GM19193 (cell line): Measurements from ENCODE around the gene FAS.
A peak's percentile ranks its signal among the peaks of the same experiment; 100 is the strongest.

ENCODE experiments used
- POLR2A ChIP-seq: IDR thresholded peaks from 4 replicates; pipeline ENCODE4 v1.6.1; 2011; ENCODE audit not compliant: insufficient read depth, insufficient read length; ENCODE audit errors: extremely low read depth

The FAS gene

DNA sequence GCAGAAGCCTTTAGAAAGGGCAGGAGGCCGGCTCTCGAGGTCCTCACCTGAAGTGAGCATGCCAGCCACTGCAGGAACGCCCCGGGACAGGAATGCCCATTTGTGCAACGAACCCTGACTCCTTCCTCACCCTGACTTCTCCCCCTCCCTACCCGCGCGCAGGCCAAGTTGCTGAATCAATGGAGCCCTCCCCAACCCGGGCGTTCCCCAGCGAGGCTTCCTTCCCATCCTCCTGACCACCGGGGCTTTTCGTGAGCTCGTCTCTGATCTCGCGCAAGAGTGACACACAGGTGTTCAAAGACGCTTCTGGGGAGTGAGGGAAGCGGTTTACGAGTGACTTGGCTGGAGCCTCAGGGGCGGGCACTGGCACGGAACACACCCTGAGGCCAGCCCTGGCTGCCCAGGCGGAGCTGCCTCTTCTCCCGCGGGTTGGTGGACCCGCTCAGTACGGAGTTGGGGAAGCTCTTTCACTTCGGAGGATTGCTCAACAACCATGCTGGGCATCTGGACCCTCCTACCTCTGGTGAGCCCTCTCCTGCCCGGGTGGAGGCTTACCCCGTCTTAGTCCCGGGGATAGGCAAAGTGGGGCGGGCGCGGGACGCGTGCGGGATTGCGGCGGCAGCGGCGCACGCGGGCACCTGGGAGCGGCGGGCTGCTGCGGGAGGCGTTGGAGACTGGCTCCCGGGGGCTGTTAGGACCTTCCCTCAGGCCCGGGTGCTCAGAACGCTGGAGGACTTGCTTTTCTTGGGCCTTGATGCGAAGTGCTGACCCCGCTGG is at the start of gene FAS:
FAS (plus strand) TSS at position 415 of the 777 bp plus-strand sequence; CDS start at position 494, 79 bp downstream.
- TF ChIP-seq POLR2A: peak; percentile 86

GRCh38 chr10:88941026-88941425 is 49.6 kb upstream of the FAS start:
- no peak for TF ChIP-seq POLR2A

- TF ChIP-seq POLR2A: no peak
Measured at GRCh38 chr10:88943778-88944177, 46.8 kb upstream of the FAS start.

GRCh38 chr10:88944813-88945212 is 45.8 kb upstream of the FAS start:
- TF ChIP-seq POLR2A: no peak

DNA sequence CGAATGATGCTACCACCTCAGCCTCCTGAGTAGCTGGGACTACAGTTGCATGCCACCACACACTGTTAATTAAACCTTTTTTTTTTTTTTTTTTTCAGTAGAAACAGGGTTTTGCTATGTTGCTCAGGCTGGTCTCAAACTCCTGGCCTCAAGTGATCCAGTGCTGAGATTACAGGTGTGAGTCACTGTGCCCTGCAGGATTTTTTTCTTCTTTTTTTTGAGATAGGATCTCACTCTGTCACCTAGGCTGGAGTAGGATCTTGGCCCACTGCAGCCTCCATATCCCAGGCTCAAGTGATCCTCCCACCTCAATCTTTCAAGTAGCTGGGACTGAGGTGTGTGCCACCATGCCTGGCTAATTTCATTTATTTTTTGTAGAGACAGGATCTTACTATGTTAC is 44.4 kb upstream of the FAS start:
- no peak for TF ChIP-seq POLR2A

DNA sequence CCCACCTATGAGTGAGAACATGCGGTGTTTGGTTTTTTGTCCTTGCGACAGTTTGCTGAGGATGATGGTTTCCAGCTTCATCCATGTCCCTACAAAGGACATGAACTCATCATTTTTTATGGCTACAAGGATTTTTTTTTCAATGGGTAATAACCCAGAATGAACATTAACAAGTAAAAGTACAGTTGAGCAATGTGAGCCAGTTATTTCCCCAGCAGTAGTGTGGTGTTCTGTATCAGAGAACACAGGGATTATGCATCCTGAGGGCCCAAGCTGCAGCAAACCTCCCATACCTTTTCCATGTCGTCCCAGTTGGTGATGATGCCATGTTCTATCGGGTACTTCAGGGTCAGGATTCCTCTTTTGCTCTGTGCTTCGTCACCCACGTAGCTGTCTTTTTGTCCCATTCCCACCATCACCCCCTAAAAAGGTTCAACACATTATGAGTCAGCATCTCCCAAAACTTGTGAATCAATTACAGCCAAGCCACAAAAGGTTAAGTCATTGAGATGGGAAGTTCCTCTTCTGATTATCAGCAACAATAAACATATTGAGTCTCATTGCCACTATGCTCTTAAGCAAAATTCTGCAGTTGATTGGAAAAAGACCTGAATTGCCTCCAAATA is 43.5 kb upstream of the FAS start:
- no peak for TF ChIP-seq POLR2A

- TF ChIP-seq POLR2A: no peak
Measured at GRCh38 chr10:88949051-88949450, 41.5 kb upstream of the FAS start.

DNA sequence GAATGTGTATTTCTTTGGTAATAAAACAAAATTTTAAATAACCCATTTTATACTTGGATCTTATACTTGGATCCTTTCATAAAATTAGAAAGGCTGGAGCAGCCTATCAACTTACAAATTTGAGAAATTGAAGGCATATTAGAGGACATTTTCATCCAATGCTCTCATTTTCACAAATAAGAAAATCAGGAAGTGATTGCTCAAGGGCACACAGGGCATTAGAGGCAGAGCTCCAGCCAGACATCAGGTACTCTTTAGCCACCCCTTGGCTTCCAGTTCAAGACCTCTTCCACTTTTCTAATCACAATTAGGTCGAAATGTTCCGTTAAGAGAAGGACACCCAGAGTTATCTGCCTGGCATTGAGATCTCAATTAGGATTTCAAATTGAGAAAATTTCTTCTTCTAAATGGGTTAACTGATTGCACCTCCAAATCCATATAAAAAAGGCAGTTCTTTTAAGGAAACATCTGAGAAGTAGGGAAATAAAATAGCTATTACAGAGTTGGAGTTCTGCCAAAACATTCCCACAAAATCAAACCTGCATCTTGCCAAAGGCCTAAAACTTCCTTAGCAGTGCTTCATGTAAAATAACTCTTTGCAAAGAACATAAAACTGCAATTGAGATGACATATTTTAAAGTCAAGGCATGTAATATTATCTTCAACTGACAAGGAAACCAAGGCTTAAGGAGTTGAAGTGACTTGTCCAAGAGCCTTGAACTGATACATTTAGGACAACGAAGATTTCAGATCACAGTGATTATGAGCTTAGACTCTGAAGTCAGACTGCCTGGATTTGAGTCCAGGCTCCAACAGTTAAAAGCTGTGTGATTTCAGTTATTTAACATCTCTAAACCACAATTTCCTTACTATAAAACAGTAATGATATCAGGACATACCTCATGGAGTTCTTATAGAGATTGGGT is 40.4 kb upstream of the FAS start:
- TF ChIP-seq POLR2A: no peak

- TF ChIP-seq POLR2A: no peak
Measured at GRCh38 chr10:88952647-88953111, 37.9 kb upstream of the FAS start, which contains the start of gene ACTA2. Gene ACTA2 (minus strand): TSS chr10:88952773. CDS start chr10:88948930, 3,843 bp downstream.

DNA sequence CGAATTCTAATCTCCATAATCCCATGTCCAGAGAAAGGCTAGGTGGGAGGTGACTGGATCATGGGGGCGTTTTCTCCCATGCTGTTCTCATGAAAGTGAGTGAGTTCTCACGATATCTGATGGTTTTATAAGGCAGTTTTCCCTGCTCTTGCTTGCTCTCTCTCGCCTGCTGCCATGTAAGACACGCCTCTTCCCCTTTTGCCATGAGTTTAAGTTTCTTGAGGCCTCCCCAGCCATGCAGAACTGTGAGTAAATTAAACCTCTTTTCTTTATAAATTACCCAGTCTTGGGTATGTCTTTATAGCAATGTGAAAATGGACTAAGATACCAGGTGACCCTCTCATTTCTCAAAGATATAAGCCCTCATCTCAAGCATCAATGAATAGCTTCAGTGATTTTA is 36.9 kb upstream of the FAS start:
- no peak for TF ChIP-seq POLR2A

GRCh38 chr10:88954458-88955083 is 36.0 kb upstream of the FAS start:
- no peak for TF ChIP-seq POLR2A

DNA sequence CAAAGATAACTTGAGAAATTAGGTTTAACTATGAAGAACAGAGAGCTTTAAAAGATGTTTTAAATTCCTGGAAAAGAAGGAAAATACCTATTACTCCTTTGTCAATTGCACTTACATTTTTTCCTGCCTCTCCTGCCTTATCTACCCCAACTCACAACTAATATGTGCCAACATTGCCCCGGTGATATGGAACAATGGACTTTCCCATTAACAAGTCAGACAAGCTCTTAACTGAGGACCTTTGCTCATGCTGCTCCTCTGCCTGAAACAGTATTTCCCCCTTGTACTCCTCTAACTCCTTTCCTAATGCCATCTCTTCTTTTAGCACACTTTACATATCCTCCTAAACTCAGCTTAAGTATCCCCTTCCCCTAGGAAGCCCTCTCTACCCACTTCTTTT is 33.2 kb upstream of the FAS start:
- TF ChIP-seq POLR2A: no peak

GRCh38 chr10:88958721-88959120 is 31.9 kb upstream of the FAS start:
- no peak for TF ChIP-seq POLR2A

DNA sequence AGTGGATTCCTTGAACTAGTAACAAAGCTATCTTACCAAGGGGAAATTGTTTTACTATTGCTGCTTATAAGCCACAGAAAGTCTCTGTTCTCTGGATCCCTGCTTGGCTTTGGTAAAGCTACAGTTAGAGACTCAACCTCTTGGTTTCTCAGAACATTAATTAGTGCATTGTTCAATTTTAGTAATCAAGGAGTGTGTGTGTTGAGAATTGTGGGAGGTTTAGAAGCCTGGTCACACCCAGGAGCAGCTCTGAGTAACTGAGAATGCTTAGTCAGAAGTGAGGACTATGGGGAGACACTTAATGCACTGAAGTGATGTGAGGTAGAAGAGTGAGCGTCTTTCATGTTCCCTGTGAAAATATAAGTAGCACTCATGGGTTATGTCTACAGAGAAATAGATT is 29.8 kb upstream of the FAS start:
- no peak for TF ChIP-seq POLR2A

GRCh38 chr10:88961266-88961665 is 29.3 kb upstream of the FAS start:
- no peak for TF ChIP-seq POLR2A
